GM21737 (cell line): ENCODE results near the gene GALNT16.
"Not testable (repeated sequence)": the region's sequence is repeated elsewhere in the genome, so short reads cannot be mapped to it uniquely, and the experiment has no call there.

Experiments
- ATAC-seq: cut with Tn5 transposase; IDR thresholded peaks from one replicate; pipeline ENCODE4 v1.9.1; 2021; ENCODE audit warnings: mild to moderate bottlenecking, moderate library complexity; ENCODE audit not compliant: unreplicated experiment

The GALNT16 gene

GRCh38 chr14:69259168-69259526 is 811 bp upstream of the GALNT16 start:
- no peak for ATAC-seq

DNA sequence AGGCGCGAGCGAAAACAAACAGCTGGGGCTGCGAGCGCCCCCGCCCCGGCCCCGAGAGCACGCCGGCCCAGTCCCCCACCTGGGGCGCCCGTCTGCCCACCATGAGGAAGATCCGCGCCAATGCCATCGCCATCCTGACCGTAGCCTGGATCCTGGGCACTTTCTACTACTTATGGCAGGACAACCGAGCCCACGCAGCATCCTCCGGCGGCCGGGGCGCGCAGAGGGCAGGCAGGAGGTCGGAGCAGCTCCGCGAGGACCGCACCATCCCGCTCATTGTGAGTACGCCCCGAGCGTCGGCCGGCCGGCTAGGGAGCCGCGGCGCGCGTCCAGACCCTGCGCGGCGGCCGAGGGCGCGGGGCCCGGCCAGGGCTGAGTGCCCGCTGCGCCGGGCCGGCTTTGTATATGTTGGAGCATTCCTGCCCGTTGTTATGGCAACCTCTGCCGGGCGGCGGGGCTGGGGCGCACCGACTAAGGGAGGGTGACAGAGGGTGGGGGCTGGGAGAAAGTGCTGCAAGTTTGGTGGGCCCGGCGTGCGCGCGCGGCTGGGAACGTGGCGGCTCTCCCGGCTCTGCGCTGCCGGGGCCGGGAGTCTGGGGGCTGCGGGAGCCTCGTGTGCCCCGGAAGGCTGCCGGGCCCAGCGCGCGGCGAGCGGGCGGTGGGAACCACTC is 367 bp downstream of the GALNT16 start:
- no peak for ATAC-seq

DNA sequence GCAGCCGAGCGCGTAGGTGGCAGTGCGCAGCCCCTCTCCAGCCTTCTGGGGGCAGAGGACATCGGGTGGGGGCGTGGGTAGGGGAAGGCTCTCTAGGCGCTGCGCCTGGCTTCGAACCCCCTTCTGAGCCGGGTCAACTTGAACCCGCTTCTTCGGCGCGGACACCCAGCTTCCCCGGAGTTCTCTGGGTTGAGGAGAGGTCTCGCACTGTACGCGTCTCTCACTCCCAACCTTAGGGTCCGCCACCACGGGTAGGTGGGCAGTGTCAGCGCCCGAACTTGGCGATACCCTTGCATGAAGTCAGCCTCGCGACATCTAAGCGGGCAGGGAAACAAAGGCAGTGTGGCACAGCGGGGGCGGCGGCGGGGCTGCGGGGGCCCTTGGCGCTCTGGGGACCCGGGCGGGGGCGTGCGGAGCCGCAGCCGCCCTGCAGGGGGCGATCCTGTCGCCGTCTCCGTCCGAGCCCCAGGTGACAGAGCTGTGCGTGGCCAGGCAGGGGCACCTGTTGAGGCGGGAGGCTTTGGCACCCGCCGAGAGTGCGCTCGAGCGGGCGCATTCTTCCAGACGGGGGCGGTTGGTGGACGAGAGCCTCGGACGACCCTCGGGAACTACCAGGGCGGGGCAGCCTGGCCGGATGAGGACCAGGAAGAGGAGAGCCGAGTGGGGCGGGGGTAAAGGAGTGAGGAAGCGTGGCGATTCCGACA is 1.1 kb downstream of the GALNT16 start:
- no peak for ATAC-seq

- no peak for ATAC-seq
Observed at GRCh38 chr14:69261761-69262331, 1.9 kb downstream of the GALNT16 start.

- ATAC-seq: no peak
Observed at GRCh38 chr14:69262516-69262915, 2.6 kb downstream of the GALNT16 start.

DNA sequence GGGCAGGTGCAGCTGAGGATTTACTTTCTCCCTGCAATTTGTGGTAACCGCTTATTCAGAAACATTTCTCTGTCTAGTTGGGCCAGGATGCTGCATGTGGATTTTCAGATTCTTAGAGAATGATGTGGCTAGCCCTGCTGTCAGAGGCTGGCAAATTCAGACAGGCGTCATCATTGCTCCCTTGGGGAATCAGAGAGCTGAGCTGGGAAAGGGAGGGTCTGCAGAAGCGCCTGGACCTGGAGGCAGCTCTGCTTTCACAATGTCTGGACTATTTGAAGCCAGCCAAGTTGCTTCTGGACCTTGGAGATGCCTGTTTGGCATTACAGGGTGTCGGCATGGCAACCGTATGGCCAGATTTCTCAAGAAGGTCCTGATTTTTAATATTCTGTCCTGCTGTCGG is 3.4 kb downstream of the GALNT16 start:
- no peak for ATAC-seq

- no peak for ATAC-seq
Observed at GRCh38 chr14:69263771-69264170, 3.8 kb downstream of the GALNT16 start.

DNA sequence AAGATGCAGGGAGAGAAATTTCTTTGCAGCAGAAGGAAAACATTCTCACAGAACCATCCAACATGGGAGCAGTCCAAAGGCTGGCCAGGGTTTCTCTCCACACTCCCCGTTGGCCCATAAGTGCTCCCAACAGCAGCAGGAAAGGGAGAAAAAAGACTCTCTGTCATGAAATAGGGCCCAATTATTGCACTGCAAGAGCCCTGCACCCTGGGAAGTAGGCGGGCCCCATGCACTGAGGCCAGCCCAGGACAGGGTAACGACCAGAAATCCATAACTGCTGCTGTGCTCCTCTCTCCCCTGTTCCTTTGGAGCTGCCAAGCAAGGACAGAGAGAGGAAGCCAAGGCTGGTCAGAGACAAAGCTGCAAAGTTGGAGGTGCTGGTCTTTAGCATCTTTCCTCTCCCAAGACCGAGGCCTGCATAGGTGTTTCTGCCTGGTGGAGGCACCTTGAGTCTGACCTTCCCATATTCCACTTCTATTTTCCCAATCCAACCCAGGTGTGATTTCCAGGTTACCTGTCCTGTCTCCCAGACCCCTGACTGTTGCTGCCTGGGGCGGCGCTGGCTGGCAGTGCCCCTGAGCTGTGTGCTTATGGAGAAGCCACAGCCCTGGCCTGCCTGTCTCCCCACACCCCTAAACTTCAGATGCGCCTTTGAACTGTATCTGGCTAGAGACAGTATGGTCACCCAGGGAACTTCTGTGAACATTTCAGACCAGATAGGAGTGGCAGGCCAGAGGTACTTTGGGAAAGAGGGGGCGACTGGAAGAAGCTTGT is 6.8 kb downstream of the GALNT16 start:
- ATAC-seq: no peak

GRCh38 chr14:69267492-69267891 is 7.5 kb downstream of the GALNT16 start:
- ATAC-seq: no peak

DNA sequence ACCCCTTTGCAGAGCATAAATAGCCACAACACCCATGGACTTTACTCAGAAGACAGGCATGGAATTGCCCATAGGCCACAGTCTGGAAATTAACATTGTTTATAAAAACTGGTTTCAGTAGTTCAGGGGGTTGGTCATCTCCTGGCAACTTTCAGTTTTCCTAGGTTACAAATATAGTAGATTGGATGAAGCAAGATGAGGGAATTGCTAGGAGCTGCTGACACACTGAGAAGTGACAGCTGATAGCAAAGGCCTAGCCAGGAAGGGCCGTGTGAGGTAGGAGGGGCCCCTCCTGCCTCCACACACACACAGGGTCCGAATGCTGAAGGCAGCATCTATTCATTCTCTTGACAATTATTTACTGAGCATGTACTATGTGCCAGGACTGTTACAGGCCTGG is 8.3 kb downstream of the GALNT16 start:
- ATAC-seq: no peak

DNA sequence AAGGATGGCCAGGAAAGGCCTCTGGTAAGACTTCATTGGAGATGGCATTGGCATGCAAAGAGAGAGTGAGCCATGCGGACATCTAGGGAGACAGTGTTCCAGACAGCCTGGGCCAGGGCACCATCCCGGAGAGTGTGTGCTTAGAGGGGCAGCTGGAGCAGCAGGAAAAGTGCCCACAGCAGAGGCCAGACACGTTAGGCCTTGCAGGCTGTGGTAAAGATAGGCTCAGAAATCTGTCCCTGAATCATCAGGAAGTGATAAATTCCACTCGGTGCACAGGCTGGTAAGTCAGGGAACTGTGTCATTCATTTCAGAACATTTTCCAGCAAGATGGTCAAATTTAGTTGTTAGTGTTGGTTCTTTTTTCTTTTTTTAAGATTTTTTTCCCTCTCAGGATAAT is 8.8 kb downstream of the GALNT16 start:
- no peak for ATAC-seq

GRCh38 chr14:69269381-69269780 is 9.4 kb downstream of the GALNT16 start:
- no peak for ATAC-seq

GRCh38 chr14:69270097-69270496 is 10.1 kb downstream of the GALNT16 start:
- ATAC-seq: no peak

GRCh38 chr14:69270795-69271708 is 11.1 kb downstream of the GALNT16 start:
- ATAC-seq: no peak

DNA sequence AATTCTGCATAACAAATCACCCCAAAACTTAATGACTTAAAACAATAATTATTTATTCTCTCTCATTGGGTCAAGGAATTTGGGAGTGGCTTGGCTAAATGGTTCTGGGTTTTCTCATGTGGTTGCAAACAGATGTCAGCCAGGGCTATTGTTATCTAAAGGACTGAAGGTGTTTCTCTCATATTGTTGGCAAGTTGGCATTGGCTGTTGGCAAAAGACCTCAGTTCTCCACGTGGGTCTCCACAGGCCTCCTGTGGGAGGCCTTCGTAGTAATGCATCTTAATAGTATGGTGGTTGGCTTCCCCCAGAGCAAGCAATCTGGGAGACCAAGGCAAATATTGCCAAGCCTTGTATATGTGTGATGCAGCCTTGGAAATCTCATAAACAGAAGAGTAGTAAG is 14.4 kb downstream of the GALNT16 start:
- ATAC-seq: no peak

GRCh38 chr14:69275331-69275730 is 15.4 kb downstream of the GALNT16 start:
- ATAC-seq: no peak

GRCh38 chr14:69277356-69277755 is 17.4 kb downstream of the GALNT16 start:
- ATAC-seq: not testable (repeated sequence)

DNA sequence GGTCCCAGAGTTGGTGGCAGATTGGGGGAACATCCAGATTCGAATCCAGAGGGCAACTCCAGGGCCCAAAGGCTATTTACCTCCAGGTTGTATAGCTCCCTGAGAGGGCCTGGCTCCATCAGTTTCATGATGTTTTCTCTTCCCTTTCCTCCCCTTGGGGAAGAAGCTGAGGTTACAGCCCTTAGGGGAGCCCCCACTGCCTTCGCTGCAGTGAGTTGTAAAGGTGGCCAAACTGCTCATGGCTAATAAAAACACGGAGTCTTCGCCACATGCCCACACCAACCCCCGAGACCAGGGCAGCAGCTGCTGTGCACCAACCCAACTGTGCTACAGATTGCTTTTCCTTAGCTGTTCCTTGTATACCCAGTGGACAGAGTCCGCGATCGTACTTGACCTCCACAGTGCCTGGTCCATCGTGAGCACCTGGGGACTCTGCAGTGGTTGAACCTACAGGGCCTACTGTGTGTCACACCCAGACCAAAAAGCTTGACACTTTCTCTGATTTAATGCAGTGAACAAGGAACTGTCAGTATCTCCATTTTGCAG is 20.9 kb downstream of the GALNT16 start:
- ATAC-seq: no peak

- no peak for ATAC-seq
Observed at GRCh38 chr14:69281450-69282169, 21.7 kb downstream of the GALNT16 start.

- no peak for ATAC-seq
Observed at GRCh38 chr14:69282448-69282847, 22.5 kb downstream of the GALNT16 start.
